ENCODE data around the gene PRDM9.

DNA sequence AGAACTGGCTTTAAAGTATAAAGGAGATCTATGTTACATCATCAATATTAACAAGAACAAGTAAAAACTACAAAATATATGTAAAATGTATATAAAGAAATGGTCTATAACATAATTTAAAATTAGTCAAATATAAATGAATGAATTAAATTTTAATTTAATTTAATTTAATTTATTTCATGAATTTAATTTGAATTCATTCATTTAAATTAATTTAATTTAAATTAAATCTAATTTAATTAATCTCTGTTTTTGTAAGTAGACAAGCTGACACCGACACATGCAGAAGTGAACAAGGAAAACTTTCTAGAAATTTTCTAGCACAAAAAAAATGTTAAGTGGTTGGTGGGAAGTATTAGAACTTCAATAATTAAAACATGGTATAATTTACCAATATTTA lies 10.8 kb upstream of the PRDM9 start:
- no peak for TF ChIP-seq POLR2AphosphoS5 (IDR thresholded peaks at IDR 0.05; ENCODE audit: low read depth, low read length)
- TF ChIP-seq, protein P1, sequence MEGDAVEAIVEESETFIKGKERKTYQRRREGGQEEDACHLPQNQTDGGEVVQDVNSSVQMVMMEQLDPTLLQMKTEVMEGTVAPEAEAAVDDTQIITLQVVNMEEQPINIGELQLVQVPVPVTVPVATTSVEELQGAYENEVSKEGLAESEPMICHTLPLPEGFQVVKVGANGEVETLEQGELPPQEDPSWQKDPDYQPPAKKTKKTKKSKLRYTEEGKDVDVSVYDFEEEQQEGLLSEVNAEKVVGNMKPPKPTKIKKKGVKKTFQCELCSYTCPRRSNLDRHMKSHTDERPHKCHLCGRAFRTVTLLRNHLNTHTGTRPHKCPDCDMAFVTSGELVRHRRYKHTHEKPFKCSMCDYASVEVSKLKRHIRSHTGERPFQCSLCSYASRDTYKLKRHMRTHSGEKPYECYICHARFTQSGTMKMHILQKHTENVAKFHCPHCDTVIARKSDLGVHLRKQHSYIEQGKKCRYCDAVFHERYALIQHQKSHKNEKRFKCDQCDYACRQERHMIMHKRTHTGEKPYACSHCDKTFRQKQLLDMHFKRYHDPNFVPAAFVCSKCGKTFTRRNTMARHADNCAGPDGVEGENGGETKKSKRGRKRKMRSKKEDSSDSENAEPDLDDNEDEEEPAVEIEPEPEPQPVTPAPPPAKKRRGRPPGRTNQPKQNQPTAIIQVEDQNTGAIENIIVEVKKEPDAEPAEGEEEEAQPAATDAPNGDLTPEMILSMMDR (IDR thresholded peaks at IDR 0.05; ENCODE audit: control extremely low read depth in 1 of 3, insufficient read depth in 1 of 3, low read depth in 1 of 3, low read length in 3 of 3) = no peak

Data from H1 (cell line).